ENCODE measurements around the gene NGF.

- TF ChIP-seq CTCF (IDR thresholded peaks at IDR 0.05): no peak
- TF ChIP-seq POLR2AphosphoS5 (IDR thresholded peaks at IDR 0.05): peak; percentile 4 to 50
These were observed 5.0 kb downstream of the NGF start for GRCh38 chr1:115332813-115333608.
